HCT116 (cell line): ENCODE data around the gene LRRFIP1.

Source experiments
- CBX3 ChIP-seq: IDR thresholded peaks from 2 replicates; pipeline ENCODE4 v1.6.1; 2012; ENCODE audit warnings: low read depth
- CTCF ChIP-seq, 3 experiments: fragments of 200-600 bp in 1 of 3; sonication (generic) in 1 of 3; IDR thresholded peaks in 2 of 3; conservative IDR thresholded peaks in 1 of 3; 2 replicates each; pipeline ENCODE4 v1.5.1; 2012 to 2017; ENCODE audit warnings: low read depth in 2 of 3, low read length in 2 of 3, antibody characterized with exemption in 1 of 3, borderline replicate concordance in 1 of 3, control low read depth in 1 of 3, mild to moderate bottlenecking in 1 of 3, mixed read lengths in 1 of 3, mixed run types in 1 of 3, moderate library complexity in 1 of 3; ENCODE audit not compliant: insufficient read depth in 1 of 3
- EGR1 ChIP-seq: IDR thresholded peaks from 2 replicates; pipeline ENCODE4 v1.6.1; 2012; ENCODE audit warnings: low read depth
- EZH2 ChIP-seq: fragments of 200-600 bp; sonication (generic); IDR thresholded peaks from 2 replicates; pipeline ENCODE4 v1.6.1; 2017; ENCODE audit warnings: antibody characterized with exemption, mixed run types
- MAX ChIP-seq: IDR thresholded peaks from 2 replicates; pipeline ENCODE4 v1.6.1; 2012
- POLR2A ChIP-seq: IDR thresholded peaks from 2 replicates; pipeline ENCODE4 v1.7.0; 2011; ENCODE audit warnings: borderline replicate concordance; ENCODE audit not compliant: insufficient read depth, insufficient read length; ENCODE audit errors: extremely low read depth
- POLR2AphosphoS5 ChIP-seq: IDR thresholded peaks from 2 replicates; pipeline ENCODE4 v1.6.1; 2011; ENCODE audit warnings: mild to moderate bottlenecking, low read depth, low read length, moderate library complexity

GRCh38 chr2:237724811-237725478 lies 97.6 kb downstream of the LRRFIP1 start:
- TF ChIP-seq CTCF (IDR thresholded peaks at IDR 0.05 in 2 of 3, conservative IDR thresholded peaks at IDR 0.05 in 1 of 3; ENCODE audit: borderline replicate concordance in 1 of 3, insufficient read depth in 1 of 3, low read depth in 2 of 3, low read length in 2 of 3): no peak
- no peak for TF ChIP-seq CBX3
- no peak for TF ChIP-seq EGR1
- no peak for TF ChIP-seq EZH2
- no peak for TF ChIP-seq MAX
- no peak for TF ChIP-seq POLR2AphosphoS5
- TF ChIP-seq POLR2A: no peak
